Stomach (tissue), 4 donors: ENCODE measurements around the gene PPP2CA.

Experiments used
- POLR2A ChIP-seq, 4 donors: fragments of 450-650 bp; IDR thresholded peaks; one replicate each; pipeline ENCODE4 v1.6.1; 2016; ENCODE audit warnings: antibody characterized with exemption in 4 of 4, control low read depth in 2 of 4, mild to moderate bottlenecking in 1 of 4, moderate library complexity in 1 of 4
- POLR2AphosphoS5 ChIP-seq, 3 donors: sonication (generic); formaldehyde crosslinking; IDR thresholded peaks; one replicate each; pipeline ENCODE4 v1.6.1; 2016; ENCODE audit warnings: antibody characterized with exemption in 3 of 3
- TF ChIP-seq, protein P1 (sequence below), 7 experiments: fragments of 450-650 bp in 4 of 7; fragments of 200-600 bp in 3 of 7; sonication (generic) in 3 of 7; IDR thresholded peaks; one replicate each; pipeline ENCODE4 v1.5.1; 2016 to 2019; ENCODE audit warnings: antibody characterized with exemption in 7 of 7, control low read depth in 2 of 7, mild to moderate bottlenecking in 1 of 7

GRCh38 chr5:134225780-134226440 lies at the start of gene PPP2CA:
- TF ChIP-seq, protein P1, sequence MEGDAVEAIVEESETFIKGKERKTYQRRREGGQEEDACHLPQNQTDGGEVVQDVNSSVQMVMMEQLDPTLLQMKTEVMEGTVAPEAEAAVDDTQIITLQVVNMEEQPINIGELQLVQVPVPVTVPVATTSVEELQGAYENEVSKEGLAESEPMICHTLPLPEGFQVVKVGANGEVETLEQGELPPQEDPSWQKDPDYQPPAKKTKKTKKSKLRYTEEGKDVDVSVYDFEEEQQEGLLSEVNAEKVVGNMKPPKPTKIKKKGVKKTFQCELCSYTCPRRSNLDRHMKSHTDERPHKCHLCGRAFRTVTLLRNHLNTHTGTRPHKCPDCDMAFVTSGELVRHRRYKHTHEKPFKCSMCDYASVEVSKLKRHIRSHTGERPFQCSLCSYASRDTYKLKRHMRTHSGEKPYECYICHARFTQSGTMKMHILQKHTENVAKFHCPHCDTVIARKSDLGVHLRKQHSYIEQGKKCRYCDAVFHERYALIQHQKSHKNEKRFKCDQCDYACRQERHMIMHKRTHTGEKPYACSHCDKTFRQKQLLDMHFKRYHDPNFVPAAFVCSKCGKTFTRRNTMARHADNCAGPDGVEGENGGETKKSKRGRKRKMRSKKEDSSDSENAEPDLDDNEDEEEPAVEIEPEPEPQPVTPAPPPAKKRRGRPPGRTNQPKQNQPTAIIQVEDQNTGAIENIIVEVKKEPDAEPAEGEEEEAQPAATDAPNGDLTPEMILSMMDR (IDR thresholded peaks at IDR 0.05): no peak
- peak; percentile 61 to 86 (median 83) for TF ChIP-seq POLR2AphosphoS5 (IDR thresholded peaks at IDR 0.05)
- peak in 2 of 4 donors; percentile 27 to 56 for TF ChIP-seq POLR2A (IDR thresholded peaks at IDR 0.05)
